AG08396 (cell line): ENCODE results near the gene TFF2.

Source experiments
- DNase-seq: peaks from one replicate; pipeline ENCODE4 v3.0.0; 2012; ENCODE audit warnings: low spot score, mixed read lengths

Gene TFF2

DNA sequence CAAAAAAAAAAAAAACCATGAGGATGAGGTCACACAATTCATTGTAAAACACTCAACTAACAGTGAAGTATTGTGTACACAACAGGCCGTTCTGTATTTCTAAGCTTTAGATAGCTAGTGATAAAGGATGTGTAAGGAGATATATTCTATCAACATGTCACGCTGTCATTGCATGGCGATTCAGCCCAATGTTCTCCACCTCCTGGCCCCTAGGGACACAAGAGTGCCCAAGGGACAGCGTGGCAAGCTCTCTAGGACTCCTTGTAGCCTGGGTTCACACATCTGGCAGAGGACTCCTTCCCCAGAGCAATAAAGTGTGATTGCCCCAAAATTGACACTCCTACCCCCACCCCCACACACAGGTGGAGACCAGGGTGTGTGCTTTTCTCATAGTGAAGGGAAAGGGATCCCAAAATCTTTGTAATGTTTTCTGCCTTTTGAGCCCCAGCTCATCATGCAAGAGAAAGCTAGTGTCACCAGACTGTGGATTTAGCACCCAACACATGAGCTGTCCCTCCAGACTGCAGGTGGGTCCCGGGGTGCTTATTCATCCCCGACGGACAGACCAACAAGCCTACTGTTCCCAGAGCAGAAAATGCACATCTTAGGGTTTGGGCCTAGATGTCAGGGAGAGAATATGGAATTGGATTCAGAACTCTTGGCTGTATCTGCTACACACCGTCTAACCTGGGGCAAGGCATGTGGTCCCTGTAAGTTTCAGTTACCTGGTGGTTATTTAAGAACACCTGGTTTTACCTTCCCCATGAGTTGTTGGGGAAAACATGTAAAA, 33.6 kb upstream of the TFF2 start:
- no peak for DNase-seq

DNA sequence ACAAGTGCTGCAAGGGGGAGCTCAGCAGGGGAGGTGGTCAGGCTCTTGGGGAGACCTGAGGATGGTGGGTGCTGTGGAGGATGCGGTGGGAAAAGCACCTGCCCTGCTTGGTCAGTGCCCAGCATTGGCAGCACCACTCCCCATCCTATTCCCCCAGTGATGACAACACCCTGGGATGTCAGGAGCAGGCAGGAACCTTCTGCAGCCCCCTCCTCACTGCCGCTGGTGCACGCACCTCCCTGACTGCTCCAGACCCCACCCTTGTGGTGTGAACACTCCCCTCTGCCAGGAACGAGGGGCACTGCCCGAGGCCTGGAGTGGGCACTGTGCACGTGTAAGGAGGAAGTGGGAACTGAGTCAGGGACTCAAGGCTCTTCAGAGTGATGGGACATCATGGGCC, 32.5 kb upstream of the TFF2 start:
- no peak for DNase-seq

DNA sequence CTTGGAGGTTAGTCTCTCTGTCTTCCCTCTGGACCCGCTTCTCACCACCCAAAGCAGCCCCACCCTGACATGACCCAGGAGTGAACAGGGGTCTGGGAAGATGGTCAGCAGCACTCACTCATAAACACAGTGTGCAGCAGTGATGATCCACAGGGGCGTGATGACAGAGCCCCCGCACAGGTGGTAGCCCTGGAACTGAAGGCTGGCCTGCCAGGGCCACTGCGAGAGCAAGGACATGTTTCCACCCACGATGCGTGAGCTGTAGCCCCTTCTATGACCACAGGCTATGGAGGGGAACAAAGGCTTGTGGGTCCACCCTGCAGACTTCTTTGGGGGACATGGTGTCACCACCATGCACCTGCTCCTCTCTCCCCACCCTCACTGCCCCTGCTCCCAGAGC, 32.1 kb upstream of the TFF2 start:
- no peak for DNase-seq

DNA sequence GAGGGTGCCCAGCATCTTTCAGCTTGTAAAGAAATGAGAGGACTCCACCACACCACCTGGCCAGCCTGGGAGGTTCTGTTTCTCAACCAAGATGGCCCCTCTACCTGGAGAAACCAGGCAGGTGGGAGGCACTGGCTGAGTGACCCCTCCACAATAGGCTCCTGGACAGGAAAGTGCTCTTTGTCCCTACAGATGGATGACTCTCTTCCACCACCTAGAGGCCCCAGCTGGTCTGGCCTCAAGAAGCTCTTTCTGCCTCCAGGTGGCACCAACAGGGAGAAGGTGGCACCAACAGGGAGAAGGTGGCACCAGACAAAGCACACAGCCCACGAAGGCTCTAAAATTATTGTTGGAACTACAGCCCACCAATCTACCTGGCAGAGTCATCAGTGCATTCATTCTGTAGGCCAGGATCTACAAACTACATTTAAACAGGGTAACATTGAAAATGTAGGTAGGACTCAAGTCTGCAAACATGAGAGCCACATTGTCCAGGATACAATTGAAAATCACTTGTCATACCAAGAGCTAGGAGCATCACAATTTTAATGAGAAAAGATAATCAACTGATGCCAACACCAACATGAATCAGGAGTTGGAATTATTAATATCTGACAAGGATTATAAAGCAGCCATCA, 30.7 kb upstream of the TFF2 start:
- no peak for DNase-seq

DNA sequence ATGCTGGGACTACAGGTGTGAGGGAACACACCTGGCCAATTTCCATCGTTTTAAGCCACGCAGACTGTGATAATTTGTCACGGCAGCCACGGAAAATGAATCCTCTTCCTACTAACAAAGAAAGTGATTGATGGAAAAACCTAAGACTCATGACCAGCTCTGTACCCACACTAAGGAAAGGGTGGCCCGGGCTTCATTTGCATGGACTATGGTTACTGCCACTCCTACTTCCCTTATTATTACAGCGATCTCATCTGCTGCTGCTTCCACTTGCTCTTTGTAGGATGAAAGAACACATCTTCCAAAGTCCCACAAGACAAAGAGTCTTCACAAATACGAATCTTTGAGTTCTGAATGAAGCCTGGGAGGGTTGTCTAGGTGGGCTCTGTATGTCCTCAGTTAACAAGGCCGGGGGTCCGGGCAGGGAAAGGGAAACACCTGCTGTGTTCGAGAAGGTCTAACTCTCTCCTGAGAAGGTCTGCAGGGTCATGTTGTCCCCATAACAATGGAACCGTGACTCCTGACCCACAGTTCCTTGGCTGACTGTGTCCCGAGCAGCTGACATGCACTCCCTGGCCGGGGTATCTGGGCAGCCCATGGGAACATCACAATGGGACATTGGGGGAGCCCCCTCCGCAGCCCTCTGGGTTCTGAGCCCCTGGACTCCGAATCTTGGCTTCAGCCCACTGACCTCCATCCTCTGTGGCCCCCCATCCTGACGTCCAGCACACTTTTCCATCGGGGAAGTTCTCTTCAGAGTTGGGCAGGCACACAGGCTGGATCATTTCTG, 28.8 kb upstream of the TFF2 start:
- DNase-seq, result no peak

DNA sequence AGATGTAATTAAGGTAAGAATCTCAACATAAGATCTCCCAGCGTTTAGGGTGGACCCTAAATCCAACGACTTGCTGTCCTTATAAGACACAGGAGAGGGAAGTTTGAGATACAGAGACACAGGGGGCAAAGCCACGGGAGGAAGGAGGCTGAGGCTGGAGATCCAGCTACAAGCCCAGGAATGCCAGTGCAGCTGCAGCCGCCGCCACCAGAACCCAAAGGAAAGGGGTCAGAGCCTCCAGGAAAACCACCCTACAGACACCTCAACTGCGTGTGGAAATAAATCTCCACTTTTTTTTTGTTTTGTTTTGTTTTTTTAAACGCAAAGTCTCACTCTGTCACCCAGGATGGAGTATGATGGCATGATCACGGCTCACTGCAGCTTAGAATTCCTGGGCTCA, 27.6 kb upstream of the TFF2 start:
- DNase-seq, result no peak

DNA sequence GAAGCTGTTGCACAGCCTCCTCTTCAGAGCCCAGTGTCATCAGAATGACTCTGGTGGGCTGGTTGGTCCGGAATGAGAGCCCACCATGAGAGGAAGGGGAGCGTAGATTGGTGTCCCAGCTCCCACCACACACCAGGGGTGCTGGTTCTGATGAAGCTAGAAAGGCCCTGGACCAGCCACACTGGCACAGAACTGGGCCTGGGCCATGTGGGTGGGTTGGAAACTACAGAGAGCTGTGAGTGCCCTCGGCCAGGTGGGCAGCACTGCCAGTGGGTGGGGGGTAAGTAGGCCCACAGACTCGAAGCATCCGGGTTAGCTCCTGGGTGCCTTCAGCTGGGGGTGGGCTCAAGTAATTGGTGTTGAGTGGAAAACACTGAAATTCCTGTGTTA, 27.2 kb upstream of the TFF2 start:
- DNase-seq, result no peak

DNA sequence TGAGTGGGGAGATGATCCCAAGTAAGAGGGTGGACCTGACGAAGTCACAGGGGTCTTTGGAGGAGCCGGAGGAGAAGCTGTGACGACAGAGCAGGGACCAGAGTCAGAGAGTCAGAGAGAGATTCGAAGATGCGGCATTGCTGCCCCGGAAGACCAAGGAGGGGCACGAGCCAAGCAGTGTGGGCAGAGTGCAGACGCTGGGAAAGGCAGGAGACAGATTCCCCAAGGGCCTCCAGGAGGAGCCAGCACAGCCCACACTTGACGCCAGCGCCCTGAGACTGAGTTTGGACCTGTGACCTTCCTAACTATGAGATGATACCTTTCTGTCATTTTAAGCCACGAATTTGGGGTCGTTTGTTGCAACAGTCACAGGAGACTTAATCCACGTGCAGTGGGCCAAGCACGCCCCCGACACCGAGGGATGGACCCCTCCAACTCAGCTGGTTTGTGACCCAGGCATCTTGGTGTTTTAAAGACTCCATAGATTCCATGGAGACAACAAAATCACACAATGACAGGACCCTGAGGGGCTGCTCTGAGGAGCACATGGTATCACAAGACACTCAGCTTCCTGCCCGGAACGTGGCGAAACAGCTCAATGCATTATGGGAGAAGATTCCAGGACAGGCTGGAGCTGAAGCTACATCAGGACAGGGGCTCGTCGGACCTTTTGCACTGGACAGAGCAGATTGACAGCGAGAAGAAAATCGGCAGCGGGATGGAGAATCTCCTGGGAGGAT, 26.6 kb upstream of the TFF2 start:
- no peak for DNase-seq

DNA sequence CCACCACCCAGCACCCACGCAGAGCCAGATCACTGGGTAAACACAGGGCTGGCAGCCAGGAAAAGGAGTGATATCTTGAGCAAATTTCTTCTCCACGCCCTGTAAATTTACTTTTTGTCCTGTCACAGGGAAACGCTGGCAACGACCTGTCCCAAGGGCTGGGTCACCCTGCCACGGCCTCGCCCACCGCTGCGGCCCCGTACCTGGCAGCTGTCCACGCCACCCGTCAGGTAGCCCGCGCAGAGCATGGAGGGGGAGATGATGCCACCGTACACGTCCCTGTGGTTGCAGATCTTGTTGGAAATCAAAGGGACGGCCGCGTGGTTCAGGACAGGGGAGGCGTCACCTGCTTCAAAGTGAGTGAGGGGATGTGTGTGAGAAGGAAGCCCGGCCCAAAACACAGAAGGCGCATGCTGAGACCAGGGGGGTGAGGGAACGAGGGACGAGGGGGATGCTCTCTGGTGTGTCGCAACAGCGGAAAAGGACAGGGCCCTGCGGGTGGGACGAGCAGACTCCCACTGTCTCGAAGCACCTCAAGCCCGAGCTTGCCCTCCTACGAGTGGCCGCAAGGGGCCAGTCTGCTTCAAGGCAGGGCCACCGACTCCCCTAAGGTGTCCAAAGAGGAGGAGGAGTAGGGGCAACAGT, 25.7 kb upstream of the TFF2 start:
- no peak for DNase-seq

DNA sequence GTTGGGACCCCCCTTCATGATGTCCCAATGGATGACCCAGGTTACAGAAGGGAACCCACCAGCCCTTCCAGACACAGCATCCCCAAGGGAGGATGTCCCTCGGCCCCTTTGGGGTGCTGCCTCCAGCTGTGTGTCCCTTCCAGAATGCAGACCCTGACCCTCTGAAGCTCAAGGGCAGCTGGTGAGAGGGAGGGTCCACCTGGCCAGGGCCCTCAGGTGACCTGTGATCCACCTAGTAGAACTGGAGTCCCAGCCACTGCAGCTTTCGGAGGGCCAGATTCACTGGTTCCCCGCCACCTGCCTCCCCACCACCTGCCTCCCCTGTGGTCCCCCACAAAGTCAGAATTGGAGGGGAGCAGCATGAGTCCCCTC, 25.2 kb upstream of the TFF2 start:
- DNase-seq, result no peak

DNA sequence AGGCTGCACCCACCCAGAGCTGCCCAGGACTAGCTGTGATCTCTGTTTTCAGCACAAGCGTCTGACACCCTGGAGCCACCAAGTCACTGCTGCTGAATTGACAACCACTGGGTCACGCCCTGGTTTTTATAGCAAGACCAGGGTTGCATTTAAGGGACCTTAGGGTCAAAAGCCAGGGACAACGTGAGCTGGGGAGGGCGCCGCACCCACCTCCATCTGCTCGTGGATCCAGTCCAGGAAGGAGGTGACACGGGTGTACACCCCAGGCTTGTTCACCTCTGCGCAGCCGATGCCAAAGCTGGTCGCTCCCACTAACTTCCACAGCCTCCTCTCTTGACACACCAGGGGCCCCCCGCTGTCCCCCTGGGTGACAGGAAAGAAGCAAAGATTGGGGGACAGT, 24.7 kb upstream of the TFF2 start:
- DNase-seq, result no peak

DNA sequence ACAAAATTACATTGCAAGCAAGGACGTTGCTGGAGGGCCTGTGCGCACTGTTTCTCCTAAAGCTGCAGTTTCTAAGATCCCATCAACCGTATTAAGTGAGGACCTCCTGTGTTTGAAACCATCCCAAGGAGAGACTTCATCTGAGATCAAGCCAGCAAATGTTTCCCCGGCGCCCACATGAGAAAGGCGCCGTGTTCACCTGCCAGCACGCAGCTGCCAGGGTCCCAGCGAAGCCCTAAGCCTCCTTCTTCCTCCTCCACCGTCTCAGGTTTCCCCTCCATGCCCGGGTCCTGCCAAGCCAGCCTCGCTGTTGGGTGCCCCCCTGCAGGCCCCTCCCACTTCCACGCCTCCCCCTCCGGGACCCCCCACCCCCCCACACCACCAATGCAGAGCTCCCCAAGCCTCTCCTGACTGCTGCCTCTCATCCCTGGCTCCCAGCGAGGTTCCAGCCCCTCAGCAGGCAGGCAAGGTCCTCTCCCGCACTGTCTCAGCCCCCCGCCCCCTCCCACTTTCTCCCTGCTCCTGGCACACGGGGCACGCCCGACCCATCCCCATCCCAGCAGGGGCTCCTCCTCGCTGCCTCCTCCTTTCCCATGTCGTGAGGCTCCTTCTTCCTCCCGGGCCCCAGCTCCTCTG, 24.2 kb upstream of the TFF2 start:
- no peak for DNase-seq

DNA sequence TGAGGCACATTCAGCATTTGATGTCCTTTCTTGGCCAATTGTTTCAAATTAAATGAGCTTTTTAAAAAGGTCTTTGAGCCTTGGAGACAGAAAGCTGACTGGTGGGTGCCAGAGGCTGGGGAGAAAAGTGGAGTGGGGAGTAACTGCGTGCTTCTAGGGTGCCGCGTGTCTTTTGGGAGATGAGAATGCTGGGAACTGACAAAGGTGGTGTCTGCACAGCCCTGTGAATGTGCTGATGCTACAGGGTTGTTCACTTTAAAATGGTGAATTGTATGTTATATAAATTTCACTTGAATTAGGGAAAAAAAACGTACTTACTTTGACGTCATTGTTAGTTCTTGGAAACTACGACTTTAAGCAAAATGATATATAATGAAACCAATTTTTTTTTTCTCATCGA, 23.7 kb upstream of the TFF2 start:
- DNase-seq, result no peak

DNA sequence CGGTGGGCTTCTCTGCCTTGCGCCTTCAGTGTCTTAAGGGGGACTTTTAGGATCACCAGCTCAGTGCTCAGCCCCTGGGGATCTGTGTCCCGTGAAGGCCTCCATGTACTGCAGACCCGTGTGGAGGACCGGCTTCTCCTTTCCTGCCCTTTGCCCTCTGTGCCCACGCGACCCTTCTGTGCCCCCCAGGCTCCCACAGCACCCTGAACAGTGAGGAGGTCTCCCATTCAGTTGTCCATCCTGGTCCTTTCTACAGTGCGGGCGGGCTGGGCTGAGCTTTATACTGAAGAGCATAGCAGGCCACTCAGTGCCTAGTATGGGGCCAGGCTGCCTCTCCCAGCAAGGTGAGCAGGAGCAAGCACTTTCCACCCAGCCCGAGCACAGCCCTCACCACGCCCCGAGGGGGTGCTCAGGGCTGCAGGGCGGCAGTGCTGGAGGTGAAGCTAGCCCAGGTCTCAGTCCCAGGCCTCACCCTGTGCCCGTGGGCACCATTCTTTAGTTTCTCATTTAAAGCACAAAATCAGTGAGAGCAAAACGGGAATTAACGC, 23.2 kb upstream of the TFF2 start:
- no peak for DNase-seq

DNA sequence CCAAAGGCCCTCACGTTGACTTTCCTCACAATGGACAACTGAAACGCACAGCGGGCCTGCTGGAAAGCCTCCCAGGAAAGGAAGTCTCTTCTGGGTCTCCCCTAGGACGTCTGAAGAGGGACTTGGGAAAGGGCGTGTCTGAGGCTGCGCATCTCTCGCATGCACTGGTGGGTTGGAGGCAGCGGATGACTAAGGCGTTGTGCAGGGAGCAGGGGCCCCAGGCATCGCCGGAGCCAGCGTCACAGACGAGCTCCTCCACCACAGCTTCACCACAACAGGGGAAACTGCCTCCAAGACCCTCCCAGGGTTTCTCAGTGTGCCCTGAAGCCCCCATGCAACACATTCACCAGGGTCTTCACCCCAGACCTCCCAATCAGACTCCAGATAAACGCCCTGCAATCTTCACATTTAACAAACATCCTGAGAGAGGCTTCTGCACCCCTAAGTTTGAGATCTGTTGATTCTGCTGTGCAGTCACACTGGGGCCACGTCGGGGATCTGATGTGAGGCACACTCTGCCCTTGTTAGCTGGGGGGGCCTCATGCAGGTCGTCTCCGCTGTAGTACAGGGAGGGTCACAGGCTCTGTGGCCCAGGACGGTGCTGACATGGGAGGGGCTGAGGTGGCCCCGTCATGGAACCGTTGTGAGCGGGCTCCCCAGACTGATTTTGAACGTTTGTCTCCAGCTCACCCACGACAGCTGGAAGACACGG, 22.6 kb upstream of the TFF2 start:
- no peak for DNase-seq

DNA sequence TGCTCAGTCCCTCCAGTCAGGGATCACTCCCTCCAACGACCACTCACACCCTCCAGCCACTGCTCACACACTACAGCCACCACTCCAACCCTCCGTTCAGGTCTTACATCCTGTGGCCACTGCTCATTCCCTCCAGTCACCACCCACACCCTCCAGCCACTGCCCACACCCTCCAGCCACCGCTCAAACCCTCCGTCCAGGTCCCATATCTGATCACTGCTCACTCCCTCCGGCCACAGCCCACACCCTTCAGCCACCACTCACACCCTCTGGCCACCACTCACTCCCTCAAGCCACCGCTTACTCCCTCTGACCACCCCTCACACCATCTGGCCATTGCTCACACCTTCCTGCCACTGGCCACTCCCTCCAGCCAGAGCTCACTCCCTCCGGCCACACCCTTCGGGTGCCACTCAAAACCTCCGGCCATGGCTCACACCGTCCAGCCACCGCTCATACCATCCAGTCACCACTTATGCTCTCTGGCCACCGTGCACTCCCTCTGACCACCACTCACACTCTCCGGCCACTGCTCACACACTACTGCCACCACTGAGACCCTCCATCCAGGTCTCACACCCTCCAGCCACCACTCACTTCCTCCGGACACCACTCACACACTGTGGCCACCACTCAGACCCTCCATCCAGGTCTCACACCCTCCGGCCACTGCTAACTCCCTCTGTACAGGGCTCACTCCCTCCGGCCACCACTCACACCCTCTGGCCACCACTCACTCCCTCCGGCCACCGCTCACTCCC, 20.3 kb upstream of the TFF2 start:
- no peak for DNase-seq

DNA sequence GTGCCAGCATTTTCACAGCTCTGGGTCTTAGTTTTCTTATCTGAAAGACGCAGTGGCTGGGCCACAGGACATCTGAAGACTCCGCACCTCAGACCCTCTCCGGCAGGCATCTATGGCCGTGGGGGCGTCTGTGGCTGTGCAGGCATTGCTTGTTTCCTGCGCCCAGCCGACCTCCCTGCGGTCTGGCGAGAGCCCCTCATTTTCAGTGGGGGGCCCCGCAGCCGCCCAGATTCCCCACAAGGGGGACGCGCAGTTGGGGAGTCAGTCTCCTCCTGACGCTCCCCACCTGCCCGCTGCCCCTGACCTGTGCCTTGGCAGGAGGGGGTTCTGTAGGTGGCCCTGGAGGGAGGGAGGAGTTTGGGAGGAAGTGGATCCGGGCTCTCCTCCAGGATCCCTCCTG, 19.0 kb upstream of the TFF2 start:
- DNase-seq, result no peak

DNA sequence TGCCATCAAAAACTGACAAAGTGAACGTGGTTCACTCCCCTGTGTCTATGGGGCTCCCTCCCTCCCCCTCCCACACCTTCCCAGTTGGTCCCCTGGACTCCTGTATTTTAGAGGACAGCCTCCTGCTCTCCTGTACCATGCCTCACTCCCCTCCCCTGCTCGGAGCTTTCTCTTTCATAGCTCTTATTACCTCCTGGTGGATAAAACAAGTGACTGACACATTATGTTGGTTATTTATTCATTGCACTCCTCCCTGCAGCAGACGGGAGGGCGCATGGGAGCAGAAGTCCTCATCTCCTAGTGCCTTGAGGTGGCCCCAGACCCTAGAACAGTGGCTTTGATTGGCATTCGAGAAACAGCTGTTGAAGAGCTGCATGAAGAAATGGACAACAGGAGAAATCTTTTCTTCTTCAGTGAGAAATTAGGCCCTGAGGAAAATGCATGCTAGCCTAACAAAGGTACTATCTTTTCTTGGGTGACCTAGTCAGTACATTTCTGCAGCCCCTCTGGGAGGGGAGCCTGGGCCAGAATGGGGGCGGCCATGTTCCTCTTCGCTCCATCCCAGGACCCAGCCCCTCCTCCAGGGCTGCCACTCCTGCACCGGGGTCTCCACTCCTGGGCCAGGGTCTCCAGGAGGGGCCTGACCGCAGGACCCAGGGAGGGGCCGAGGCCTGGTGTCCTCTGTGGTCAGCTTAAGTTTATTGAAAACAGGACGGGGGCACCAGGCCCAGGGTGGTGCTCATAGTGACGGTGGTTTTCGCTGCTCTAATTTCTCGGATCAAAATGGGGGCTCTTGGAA, 16.8 kb upstream of the TFF2 start:
- no peak for DNase-seq
